OCI-LY3 (cell line): ENCODE results near the gene CHST15.

ENCODE experiments used
- H2AFZ ChIP-seq: fragments of 200-600, 300-600 bp; shearing (Covaris generic); 2 replicates; pipeline ENCODE4 v1.6.0; 2014; ENCODE audit warnings: antibody characterized with exemption, low read depth, low read length
- H3K27ac ChIP-seq: fragments of 200-600, 300-600 bp; sonication (generic); 2 replicates; pipeline ENCODE4 v1.5.1; 2014; ENCODE audit warnings: mild to moderate bottlenecking, low read length, moderate library complexity, mixed read lengths
- H3K27me3 ChIP-seq: fragments of 200-600, 300-600 bp; sonication (generic); 2 replicates; pipeline ENCODE4 v1.6.1; 2014; ENCODE audit warnings: low read depth, low read length, mixed read lengths
- H3K36me3 ChIP-seq: fragments of 200-600, 300-600 bp; sonication (generic); replicated peaks from 2 replicates; pipeline ENCODE3; 2014; ENCODE audit warnings: low read depth, low read length, mixed read lengths
- H3K4me1 ChIP-seq: fragments of 300-600, 200-600 bp; sonication (generic); 2 replicates; pipeline ENCODE4 v1.6.1; 2014; ENCODE audit warnings: low read length, mixed read lengths
- H3K4me2 ChIP-seq: fragments of 200-600, 300-600 bp; sonication (generic); 2 replicates; pipeline ENCODE4 v1.6.1; 2014; ENCODE audit warnings: low read length, mixed read lengths
- H3K4me3 ChIP-seq: fragments of 300-600, 200-600 bp; sonication (generic); 2 replicates; pipeline ENCODE4 v1.5.1; 2014; ENCODE audit warnings: antibody characterized with exemption, mild to moderate bottlenecking, low read length, moderate library complexity
- H3K79me2 ChIP-seq: fragments of 300-600, 200-600 bp; shearing (Covaris generic); 2 replicates; pipeline ENCODE4 v1.6.1; 2014; ENCODE audit warnings: mild to moderate bottlenecking, low read length, mixed read lengths
- H3K9ac ChIP-seq: fragments of 300-600, 200-600 bp; shearing (Covaris generic); 2 replicates; pipeline ENCODE4 v1.6.0; 2014; ENCODE audit warnings: mild to moderate bottlenecking, low read length, moderate library complexity
- H3K9me3 ChIP-seq: fragments of 200-600, 300-600 bp; shearing (Covaris generic); 2 replicates; pipeline ENCODE4 v1.6.1; 2014; ENCODE audit warnings: low read length, mixed read lengths; ENCODE audit not compliant: insufficient read depth
- H4K20me1 ChIP-seq: fragments of 200-600, 300-600 bp; sonication (generic); 2 replicates; pipeline ENCODE4 v1.6.1; 2016; ENCODE audit warnings: low read length, mixed read lengths; ENCODE audit not compliant: insufficient read depth
- EZH2phosphoT487 ChIP-seq: fragments of 200-600 bp; shearing (Covaris generic); IDR thresholded peaks from 2 replicates; pipeline ENCODE4 v1.6.1; 2018; ENCODE audit warnings: antibody characterized with exemption, mixed run types, low read depth
- TF ChIP-seq, protein P1 (sequence below): fragments of 200-600, 300-600 bp; sonication (generic); IDR thresholded peaks from 2 replicates; pipeline ENCODE4 v1.5.1; 2014; ENCODE audit warnings: antibody characterized with exemption, low read length, low read depth

The CHST15 gene

DNA sequence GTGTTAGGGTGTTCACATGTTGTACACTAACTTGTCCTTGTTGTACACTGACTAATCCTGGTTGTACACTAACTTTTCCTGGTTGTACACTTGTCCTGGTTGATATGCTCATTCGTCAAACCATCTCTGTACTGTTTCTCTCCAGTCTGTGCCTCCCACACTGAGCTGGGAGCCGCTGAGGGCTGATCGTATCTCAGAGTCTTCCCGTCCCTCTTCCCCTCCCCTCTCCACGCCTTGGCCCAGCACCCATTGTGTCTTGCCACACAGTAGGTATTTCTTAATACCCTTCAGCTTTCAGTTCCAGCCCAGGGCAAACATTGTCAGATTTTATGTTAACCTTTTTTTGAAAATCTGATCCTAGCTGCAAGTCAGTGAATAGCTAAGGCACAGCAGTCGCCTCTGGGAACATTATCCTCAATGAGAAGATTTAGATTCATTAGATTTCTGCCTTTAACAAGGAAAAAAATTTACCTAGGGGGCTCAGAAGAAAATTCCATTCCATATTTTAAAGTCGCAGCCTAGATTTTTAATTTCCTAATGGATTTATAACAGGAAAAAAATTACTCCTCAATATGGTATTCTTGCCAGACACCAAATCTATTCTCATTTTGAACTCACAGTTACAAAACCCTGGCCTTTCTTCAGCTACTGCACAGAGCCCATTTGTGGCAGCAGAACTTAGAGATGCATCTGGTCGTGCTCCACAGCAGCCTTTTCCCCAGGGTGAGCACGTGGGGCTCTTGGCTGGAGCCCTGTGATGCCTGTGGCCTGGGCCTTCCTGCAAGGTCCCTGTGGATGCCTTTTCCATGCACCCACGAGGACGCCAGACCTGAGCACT is 33.0 kb upstream of the CHST15 start:
- H3K4me2 ChIP-seq: no peak overlapping the region
- TF ChIP-seq EZH2phosphoT487: no peak
- TF ChIP-seq, protein P1, sequence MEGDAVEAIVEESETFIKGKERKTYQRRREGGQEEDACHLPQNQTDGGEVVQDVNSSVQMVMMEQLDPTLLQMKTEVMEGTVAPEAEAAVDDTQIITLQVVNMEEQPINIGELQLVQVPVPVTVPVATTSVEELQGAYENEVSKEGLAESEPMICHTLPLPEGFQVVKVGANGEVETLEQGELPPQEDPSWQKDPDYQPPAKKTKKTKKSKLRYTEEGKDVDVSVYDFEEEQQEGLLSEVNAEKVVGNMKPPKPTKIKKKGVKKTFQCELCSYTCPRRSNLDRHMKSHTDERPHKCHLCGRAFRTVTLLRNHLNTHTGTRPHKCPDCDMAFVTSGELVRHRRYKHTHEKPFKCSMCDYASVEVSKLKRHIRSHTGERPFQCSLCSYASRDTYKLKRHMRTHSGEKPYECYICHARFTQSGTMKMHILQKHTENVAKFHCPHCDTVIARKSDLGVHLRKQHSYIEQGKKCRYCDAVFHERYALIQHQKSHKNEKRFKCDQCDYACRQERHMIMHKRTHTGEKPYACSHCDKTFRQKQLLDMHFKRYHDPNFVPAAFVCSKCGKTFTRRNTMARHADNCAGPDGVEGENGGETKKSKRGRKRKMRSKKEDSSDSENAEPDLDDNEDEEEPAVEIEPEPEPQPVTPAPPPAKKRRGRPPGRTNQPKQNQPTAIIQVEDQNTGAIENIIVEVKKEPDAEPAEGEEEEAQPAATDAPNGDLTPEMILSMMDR: no peak
- H3K9me3 ChIP-seq: no peaks in the 10 kb centered on the region
- no peak overlapping the region for H2AFZ ChIP-seq
- no peak overlapping the region for H3K27ac ChIP-seq
- H4K20me1 ChIP-seq: no peaks in the 10 kb centered on the region
- H3K27me3 ChIP-seq: peaks cover 4% of the 10 kb centered on the region; the same call in 1 of the 2 replicates
- no peak overlapping the region for H3K4me3 ChIP-seq
- H3K79me2 ChIP-seq: no peaks in the 10 kb centered on the region
- H3K36me3 ChIP-seq: no peaks in the 10 kb centered on the region
- no peak overlapping the region for H3K9ac ChIP-seq
- peaks cover 29% of the 10 kb centered on the region for H3K4me1 ChIP-seq

DNA sequence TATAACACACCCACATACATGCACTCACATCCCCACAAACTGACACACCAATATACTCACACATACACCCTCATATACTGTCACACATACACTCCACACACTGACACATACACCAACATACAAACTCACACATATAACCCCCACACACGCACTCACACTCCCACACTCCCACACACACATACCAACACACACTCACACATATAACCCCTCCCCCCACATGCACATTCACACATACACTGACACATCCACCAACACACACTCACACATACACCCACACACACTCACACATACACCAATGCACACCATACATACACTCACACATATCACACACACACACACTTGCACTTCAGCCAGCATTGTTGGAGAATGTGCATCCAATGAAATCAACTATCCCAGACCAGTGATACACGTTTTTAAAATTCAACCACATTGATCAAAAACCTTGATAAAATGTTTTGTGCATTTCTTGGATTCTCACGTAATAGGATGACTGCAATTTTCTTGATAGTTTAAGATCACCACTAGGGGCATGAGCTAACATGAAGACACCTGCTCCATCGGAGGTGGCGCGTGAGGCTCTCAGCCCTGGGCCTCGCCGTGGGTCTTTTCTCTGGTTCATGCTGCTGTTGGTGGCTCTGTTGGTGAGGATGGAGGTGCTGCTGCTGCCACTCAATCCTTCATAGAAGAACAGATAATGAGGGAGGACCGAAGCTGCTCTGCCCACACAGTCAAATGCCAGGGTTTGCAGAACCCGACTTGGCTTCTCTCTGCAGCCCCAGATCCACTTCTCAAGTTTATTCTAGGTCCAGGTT is 32.1 kb upstream of the CHST15 start:
- no peaks in the 10 kb centered on the region for H3K36me3 ChIP-seq
- H2AFZ ChIP-seq: no peak overlapping the region
- no peak overlapping the region for H3K4me2 ChIP-seq
- H4K20me1 ChIP-seq: no peaks in the 10 kb centered on the region
- no peak for TF ChIP-seq EZH2phosphoT487
- TF ChIP-seq, protein P1: peak; percentile 45
- H3K9ac ChIP-seq: no peak overlapping the region
- no peaks in the 10 kb centered on the region for H3K9me3 ChIP-seq
- H3K27me3 ChIP-seq: peaks cover 4% of the 10 kb centered on the region; the same call in 1 of the 2 replicates
- peaks cover 29% of the 10 kb centered on the region for H3K4me1 ChIP-seq
- H3K4me3 ChIP-seq: no peak overlapping the region
- H3K79me2 ChIP-seq: no peaks in the 10 kb centered on the region
- H3K27ac ChIP-seq: no peak overlapping the region

DNA sequence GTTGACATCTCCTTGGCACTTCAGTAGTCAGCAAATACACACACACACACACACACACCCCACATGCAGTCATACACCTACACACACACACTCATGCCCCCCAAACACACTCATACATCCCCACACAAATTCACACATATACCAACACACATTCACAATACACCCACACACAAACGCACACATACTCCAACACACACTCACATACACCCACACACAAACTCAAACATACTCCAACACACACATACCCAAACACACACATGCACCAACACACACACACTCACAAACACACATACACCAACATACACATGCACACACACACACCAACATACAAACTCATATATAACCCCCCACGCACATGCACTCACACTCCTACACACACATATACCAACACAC is 31.4 kb upstream of the CHST15 start:
- peak overlapping the region; percentile 66 for H3K27ac ChIP-seq
- H3K9me3 ChIP-seq: no peaks in the 10 kb centered on the region
- TF ChIP-seq, protein P1: no peak
- TF ChIP-seq EZH2phosphoT487: no peak
- peaks cover 4% of the 10 kb centered on the region; the same call in 1 of the 2 replicates for H3K27me3 ChIP-seq
- no peak overlapping the region for H3K4me3 ChIP-seq
- 0 out of 2 replicates have a peak overlapping the region, but pooled peaks have one; percentile 9 for H3K9ac ChIP-seq
- H3K36me3 ChIP-seq: no peaks in the 10 kb centered on the region
- H3K4me1 ChIP-seq: peaks cover 36% of the 10 kb centered on the region
- H3K79me2 ChIP-seq: no peaks in the 10 kb centered on the region
- no peak overlapping the region for H2AFZ ChIP-seq
- no peaks in the 10 kb centered on the region for H4K20me1 ChIP-seq
- H3K4me2 ChIP-seq: peak overlapping the region; percentile 58; the same call in 1 of the 2 replicates
